Measurements from ENCODE around the gene POLR1A. TPM values are rescaled to one million over a fixed set of nuclear protein-coding genes. Genes with fewer than 3 reads are reported as not detected.

POLR1A gene
- total RNA-seq, 1 experiment from 2014 or later, result 47.5 TPM

GRCh38 chr2:85994897-85995647, 110.6 kb downstream of the POLR1A start:
- Mint-ChIP-seq H3K4me3 (no peak overlapping the region), H3K36me3 (peaks cover under 1% of the 10 kb centered on the region; the same call in 1 of the 2 replicates), H3K9me3 (peaks cover 1% of the 10 kb centered on the region), H3K4me1 (peaks cover 4% of the 10 kb centered on the region), H3K27ac (no peak overlapping the region), H3K27me3 (ENCODE audit: low read depth) (no peaks in the 10 kb centered on the region; the same call in 1 of the 2 replicates)
- DNase-seq (ENCODE audit: low spot score) (no peak), ATAC-seq (no peak)
- TF ChIP-seq EMX1 (CRISPR knock-in tag; IDR thresholded peaks at IDR 0.05), result no peak
- TF ChIP-seq CREB1 (CRISPR knock-in tag; IDR thresholded peaks at IDR 0.05), result no peak
- TF ChIP-seq ZNF121 (CRISPR knock-in tag; IDR thresholded peaks at IDR 0.05), result no peak
- no peak for TF ChIP-seq ZNF423 (CRISPR knock-in tag; IDR thresholded peaks at IDR 0.05)
- TF ChIP-seq FOXP4 (CRISPR knock-in tag; IDR thresholded peaks at IDR 0.05), result no peak
- no peak for TF ChIP-seq GABPB1 (CRISPR knock-in tag; IDR thresholded peaks at IDR 0.05)
- no peak for TF ChIP-seq ATF3 (CRISPR knock-in tag; conservative IDR thresholded peaks at IDR 0.05)
- no peak for TF ChIP-seq AR (CRISPR knock-in tag; IDR thresholded peaks at IDR 0.05)
- TF ChIP-seq ZNF396 (CRISPR knock-in tag; IDR thresholded peaks at IDR 0.05; ENCODE audit: borderline replicate concordance), result no peak
- no peak for TF ChIP-seq CREM (CRISPR knock-in tag; IDR thresholded peaks at IDR 0.05)
- TF ChIP-seq SMAD3 (CRISPR knock-in tag; IDR thresholded peaks at IDR 0.05; ENCODE audit: borderline replicate concordance), result no peak
- no peak for TF ChIP-seq SOX15 (CRISPR knock-in tag; IDR thresholded peaks at IDR 0.05)
- TF ChIP-seq GTF2I (CRISPR knock-in tag; conservative IDR thresholded peaks at IDR 0.05), result no peak
- no peak for TF ChIP-seq PRRX2 (CRISPR knock-in tag; IDR thresholded peaks at IDR 0.05)
- TF ChIP-seq OVOL2 (CRISPR knock-in tag; IDR thresholded peaks at IDR 0.05; ENCODE audit: borderline replicate concordance), result no peak
- ChIA-PET CTCF (interaction anchor here (3.5 kb wide), 1 partner anchor 168 kb away, joined by 18 read pairs; no protein-coding TSS in a partner anchor), POLR2A (no interaction called here)

GRCh38 chr2:85994421-85994777, 111.3 kb downstream of the POLR1A start:
- DNase-seq (ENCODE audit: low spot score) (no peak), ATAC-seq (no peak)
- Mint-ChIP-seq H3K4me3 (no peak overlapping the region), H3K27ac (no peak overlapping the region), H3K4me1 (0 out of 2 replicates have a peak, but pooled peaks cover 3% of the 10 kb centered on the region), H3K36me3 (no peaks in the 10 kb centered on the region), H3K9me3 (no peaks in the 10 kb centered on the region), H3K27me3 (ENCODE audit: low read depth) (no peaks in the 10 kb centered on the region)
- ChIA-PET CTCF (interaction anchor here (1.4 to 3.5 kb wide), 2 partner anchors 167 to 196 kb away, joined by 3 to 18 read pairs; no protein-coding TSS in a partner anchor), POLR2A (interaction anchor here (0.6 to 0.7 kb wide), 2 partner anchors 130 to 145 kb away, joined by 3 to 6 read pairs; no protein-coding TSS in a partner anchor)
- TF ChIP-seq NR2C2 (CRISPR knock-in tag; IDR thresholded peaks at IDR 0.05) (no peak), NR3C1 (CRISPR knock-in tag; conservative IDR thresholded peaks at IDR 0.05; ENCODE audit: low read depth) (no peak), RELA (CRISPR knock-in tag; IDR thresholded peaks at IDR 0.05; ENCODE audit: borderline replicate concordance) (no peak), MYBL2 (CRISPR knock-in tag; IDR thresholded peaks at IDR 0.05) (no peak), NFYB (CRISPR knock-in tag; conservative IDR thresholded peaks at IDR 0.05; ENCODE audit: low read depth) (no peak), ZNF263 (CRISPR knock-in tag; IDR thresholded peaks at IDR 0.05; ENCODE audit: low read depth) (no peak), ZSCAN18 (CRISPR knock-in tag; IDR thresholded peaks at IDR 0.05) (no peak), JAZF1 (CRISPR knock-in tag; IDR thresholded peaks at IDR 0.05) (no peak), ZNF281 (CRISPR knock-in tag; IDR thresholded peaks at IDR 0.05) (no peak), ZNF219 (CRISPR knock-in tag; IDR thresholded peaks at IDR 0.05; ENCODE audit: borderline replicate concordance) (no peak), IRF2 (CRISPR knock-in tag; IDR thresholded peaks at IDR 0.05; ENCODE audit: borderline replicate concordance, low read depth) (no peak)
